ENCODE results near the gene RSU1.

Gene RSU1

GRCh38 chr10:16640153-16640552 is 177.1 kb downstream of the RSU1 start:
- DNase-seq (ENCODE audit: low read depth) = no peak
- H3K4me3 ChIP-seq (ENCODE audit: low read depth, low read length) = no peak overlapping the region
- TF ChIP-seq CTCF (IDR thresholded peaks at IDR 0.05; ENCODE audit: insufficient read depth, low read depth, low read length, missing control alignments) = no peak

GRCh38 chr10:16639471-16639870 is 177.8 kb downstream of the RSU1 start:
- DNase-seq (ENCODE audit: low read depth) = no peak
- no peak for TF ChIP-seq CTCF (IDR thresholded peaks at IDR 0.05; ENCODE audit: insufficient read depth, low read depth, low read length, missing control alignments)
- no peak overlapping the region for H3K4me3 ChIP-seq (ENCODE audit: low read depth, low read length)

GRCh38 chr10:16632996-16633395 is 184.2 kb downstream of the RSU1 start:
- DNase-seq (ENCODE audit: low read depth) = no peak
- H3K4me3 ChIP-seq (ENCODE audit: low read depth, low read length) = no peak overlapping the region
- TF ChIP-seq CTCF (IDR thresholded peaks at IDR 0.05; ENCODE audit: insufficient read depth, low read depth, low read length, missing control alignments) = no peak

DNA sequence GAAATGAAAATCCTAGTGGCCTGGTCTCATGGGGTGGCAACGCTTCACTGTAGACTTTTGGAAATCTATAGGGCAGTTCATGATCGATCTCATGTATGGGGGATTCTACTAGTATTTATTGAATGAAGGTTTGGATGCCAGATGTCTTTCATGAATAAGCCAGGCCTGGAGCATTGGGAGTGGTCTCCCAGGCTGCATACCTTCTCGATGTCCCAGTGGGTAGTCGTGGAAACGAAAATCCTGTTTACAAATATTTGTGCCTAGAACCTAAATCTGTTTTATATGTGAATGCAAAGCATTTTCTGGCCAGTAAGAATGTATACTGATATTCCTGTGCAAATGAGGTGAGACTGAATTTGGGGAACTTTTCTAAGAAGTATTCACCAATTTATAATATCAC is 190.5 kb downstream of the RSU1 start:
- no peak overlapping the region for H3K4me3 ChIP-seq (ENCODE audit: low read depth, low read length)
- DNase-seq (ENCODE audit: low read depth) = no peak
- no peak for TF ChIP-seq CTCF (IDR thresholded peaks at IDR 0.05; ENCODE audit: insufficient read depth, low read depth, low read length, missing control alignments)

- TF ChIP-seq CTCF (IDR thresholded peaks at IDR 0.05; ENCODE audit: insufficient read depth, low read depth, low read length, missing control alignments) = no peak
- no peak for DNase-seq (ENCODE audit: low read depth)
- no peak overlapping the region for H3K4me3 ChIP-seq (ENCODE audit: low read depth, low read length)
Measured at GRCh38 chr10:16612981-16613355, 204.3 kb downstream of the RSU1 start.

DNA sequence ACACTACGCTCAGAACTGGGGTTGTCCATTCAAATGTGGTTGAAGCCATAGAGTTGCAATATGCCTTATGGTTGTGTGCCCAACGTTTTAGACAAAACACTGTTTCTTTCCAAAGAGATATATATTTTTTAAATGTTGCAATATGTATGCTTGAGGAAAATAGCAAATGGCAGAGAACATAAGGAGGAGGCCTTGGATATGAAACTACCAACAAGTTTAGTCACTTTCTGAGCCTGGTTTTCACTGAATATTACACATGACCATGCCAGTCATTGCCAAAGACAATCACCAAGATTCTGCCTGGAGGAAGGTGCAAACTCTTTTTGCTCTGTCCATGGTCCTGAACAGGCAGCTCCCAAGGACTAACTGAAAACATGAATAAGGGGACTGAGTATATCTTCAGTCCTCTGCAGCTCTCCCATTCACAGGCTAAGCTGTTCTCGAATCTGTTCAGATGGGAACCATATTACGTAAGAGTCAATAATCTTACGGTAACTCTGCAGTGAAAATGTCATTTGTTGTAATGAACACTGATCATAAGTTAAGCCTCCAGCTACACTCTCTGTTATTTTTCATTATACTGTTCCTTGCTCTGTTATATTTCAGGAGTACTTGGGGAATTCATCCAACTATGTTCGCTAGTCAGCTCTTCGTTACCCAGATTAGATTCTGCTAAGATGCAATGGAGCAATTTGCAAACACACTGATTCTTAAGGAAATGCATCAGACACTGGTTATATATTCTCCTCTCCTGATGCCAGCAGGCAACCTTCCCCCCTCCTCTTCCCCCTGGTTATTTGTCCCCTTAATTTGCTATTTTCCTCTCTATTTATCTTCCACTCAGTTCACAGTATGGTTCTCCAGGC is 204.9 kb downstream of the RSU1 start:
- DNase-seq (ENCODE audit: low read depth) = peak; percentile 46
- TF ChIP-seq CTCF (IDR thresholded peaks at IDR 0.05; ENCODE audit: insufficient read depth, low read depth, low read length, missing control alignments) = no peak
- no peak overlapping the region for H3K4me3 ChIP-seq (ENCODE audit: low read depth, low read length)

DNA sequence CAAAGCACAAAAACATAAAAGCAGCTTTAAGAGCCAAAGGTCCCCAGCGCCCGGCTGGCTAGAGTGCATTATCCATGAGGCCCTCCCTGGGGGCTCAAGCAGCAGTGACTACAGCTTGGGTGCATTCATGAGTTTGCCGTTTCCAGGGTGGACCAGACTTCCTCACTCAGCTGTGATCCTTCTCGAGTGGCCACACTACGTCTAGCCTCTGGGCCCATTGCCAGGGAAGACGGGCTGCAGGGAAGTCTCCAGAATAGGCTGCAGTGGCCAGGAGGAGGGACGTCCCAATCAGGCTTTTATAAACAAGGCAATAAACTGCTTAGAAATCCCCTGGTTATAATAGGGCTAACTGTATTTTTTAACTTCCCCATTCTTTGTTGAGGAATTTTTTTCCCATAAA is 206.2 kb downstream of the RSU1 start:
- H3K4me3 ChIP-seq (ENCODE audit: low read depth, low read length) = no peak overlapping the region
- TF ChIP-seq CTCF (IDR thresholded peaks at IDR 0.05; ENCODE audit: insufficient read depth, low read depth, low read length, missing control alignments) = no peak
- no peak for DNase-seq (ENCODE audit: low read depth)
